Esophagus squamous epithelium (tissue), 5 donors: ENCODE data around the gene GRIP2. TPM values are rescaled to one million over a fixed set of nuclear protein-coding genes. Genes with fewer than 3 reads are reported as not detected.

Experiments
- DNase-seq: peaks from one replicate; lab custom pipeline; 2025; lab: John Stamatoyannopoulos, UW
- H3K27ac ChIP-seq, 4 donors: fragments of 200-600 bp; sonication (generic); one replicate each; pipeline ENCODE4 v1.5.1; 2016 to 2019; ENCODE audit warnings: mild to moderate bottlenecking in 1 of 4
- H3K27me3 ChIP-seq, 4 donors: fragments of 200-600 bp; sonication (generic); 1 replicate in 3 of 4; 2 replicates in 1 of 4; pipeline versions ENCODE4 v1.5.1 to v1.6.0; 2017 to 2021; ENCODE audit warnings: antibody characterized with exemption in 1 of 4
- H3K36me3 ChIP-seq, 3 donors: fragments of 200-600 bp; sonication (generic); one replicate each; pipeline ENCODE4 v1.5.1; 2016 to 2019
- H3K4me1 ChIP-seq, 3 donors: fragments of 200-600 bp; sonication (generic); one replicate each; pipeline ENCODE4 v1.5.1; 2017 to 2019
- H3K4me3 ChIP-seq, 4 donors: fragments of 200-600 bp; sonication (generic); 1 replicate in 3 of 4; 2 replicates in 1 of 4; pipeline ENCODE4 v1.5.1; 2016 to 2019; ENCODE audit warnings: mild to moderate bottlenecking in 2 of 4, moderate library complexity in 1 of 4
- H3K9me3 ChIP-seq, 3 donors: fragments of 200-600 bp; sonication (generic); one replicate each; pipeline ENCODE4 v1.5.1; 2016 to 2019
- CTCF ChIP-seq, 6 experiments: fragments of 450-650 bp in 4 of 6; fragments of 200-600 bp in 2 of 6; sonication (generic) in 2 of 6; IDR thresholded peaks; one replicate each; pipeline ENCODE4 v1.5.1; 2016 to 2019; ENCODE audit warnings: antibody characterized with exemption in 6 of 6, mild to moderate bottlenecking in 4 of 6, moderate library complexity in 4 of 6
- POLR2A ChIP-seq, 4 donors: fragments of 450-650 bp; IDR thresholded peaks; one replicate each; pipeline ENCODE4 v1.6.1; 2017; ENCODE audit warnings: antibody characterized with exemption in 4 of 4, mild to moderate bottlenecking in 4 of 4, moderate library complexity in 3 of 4
- WGBS, 2 donors: methylation state at CpG; one replicate each; pipeline ENCODE4 v1.1.5; 2018; 5-methylcytosine and 5-hydroxymethylcytosine counted together
- intact Hi-C: fragments of 100-400 bp; cut with DNase I; formaldehyde crosslinking; loops from one replicate; pipeline ENCODE4 v1.15.0; 2022
- small RNA-seq, 4 donors: library from RNA; depleted of rRNA; stranded (forward); fragments of <200 nt; gene quantifications; one replicate each; pipeline ENCODE3, GENCODE V24; 2016
- total RNA-seq, 4 donors: library from RNA; depleted of rRNA; stranded (reverse); fragments of >200 nt; gene quantifications; one replicate each; pipeline ENCODE4 v1.1.0, GENCODE V29; 2016
- donor health status: DM: yes; HTN: yes; CAD: no.

Gene GRIP2
- total RNA-seq, 4 donors from 2014 or later: 0.23 to 2.9 (median 0.53) TPM

- TF ChIP-seq POLR2A (IDR thresholded peaks at IDR 0.05) (no peak), CTCF (IDR thresholded peaks at IDR 0.05) (no peak)
- DNase-seq: no peak
- Histone ChIP-seq H3K27ac (no peak overlapping the region), H3K27me3 (no peaks in the 10 kb centered on the region), H3K4me3 (no peak overlapping the region), H3K36me3 (peaks cover 0 to 26% (median 0%) of the 10 kb centered on the region in 3 donors), H3K9me3 (no peaks in the 10 kb centered on the region), H3K4me1 (peaks cover 13 to 61% (median 46%) of the 10 kb centered on the region in 3 donors)
- WGBS, 2 donors: 66% methylated on average over 5 to 6 of the region's 11 CpGs
- intact Hi-C loops: no loop called here
Observed at GRCh38 chr3:14440531-14441239, 99.5 kb downstream of the GRIP2 start.

GRCh38 chr3:14440168-14440518, 100.0 kb downstream of the GRIP2 start:
- H3K4me1 ChIP-seq: peaks cover 14 to 66% (median 51%) of the 10 kb centered on the region in 3 donors
- H3K27ac ChIP-seq: no peak overlapping the region
- no peak for TF ChIP-seq CTCF (IDR thresholded peaks at IDR 0.05)
- TF ChIP-seq POLR2A (IDR thresholded peaks at IDR 0.05): no peak
- H3K36me3 ChIP-seq: peaks cover 0 to 21% (median 0%) of the 10 kb centered on the region in 3 donors
- no peak for DNase-seq
- no peak overlapping the region for H3K4me3 ChIP-seq
- no peaks in the 10 kb centered on the region for H3K27me3 ChIP-seq
- intact Hi-C loops: no loop called here
- H3K9me3 ChIP-seq: no peaks in the 10 kb centered on the region
- WGBS, 2 donors: 63 to 74% methylated on average over 2 to 3 of the region's 3 CpGs

- H3K4me1 ChIP-seq: peaks cover 20 to 71% (median 56%) of the 10 kb centered on the region in 3 donors
- no peak for DNase-seq
Observed at GRCh38 chr3:14439501-14440167, 100.5 kb downstream of the GRIP2 start.

More at GRCh38 chr3:14439501-14440167, 100.5 kb downstream of the GRIP2 start:
- intact Hi-C loops: no loop called here
- Histone ChIP-seq H3K36me3 (peaks cover 0 to 15% (median 0%) of the 10 kb centered on the region in 3 donors), H3K27me3 (no peaks in the 10 kb centered on the region), H3K4me3 (no peak overlapping the region), H3K9me3 (no peaks in the 10 kb centered on the region), H3K27ac (no peak overlapping the region)
- WGBS, 2 donors: 44 to 55% methylated on average over 9 to 10 of the region's 13 CpGs
- TF ChIP-seq CTCF (IDR thresholded peaks at IDR 0.05): no peak
- no peak for TF ChIP-seq POLR2A (IDR thresholded peaks at IDR 0.05)

Small RNA genes lying within 50 kb of the gene (small RNA-seq; reads per million reads assigned to genes)
- 0 reads per million in 4 donors for gene RNU6-905P

Other genes with a start within 250 kb of the GRIP2 start
- gene SLC6A6, start 137.7 kb downstream of the GRIP2 start, total RNA-seq: 10 to 100 TPM; 14.4 to 35.7 (median 17.0) TPM
- 10 to 100 TPM in 3 of 4 donors, 1 to 10 TPM in 1; 9.5 to 17.2 (median 12.1) TPM for gene CCDC174, start 111.4 kb upstream of the GRIP2 start, total RNA-seq
- gene C3orf20, start 134.8 kb upstream of the GRIP2 start, total RNA-seq: not detected